Measurements from ENCODE around the gene PLIN4.

Gene PLIN4

DNA sequence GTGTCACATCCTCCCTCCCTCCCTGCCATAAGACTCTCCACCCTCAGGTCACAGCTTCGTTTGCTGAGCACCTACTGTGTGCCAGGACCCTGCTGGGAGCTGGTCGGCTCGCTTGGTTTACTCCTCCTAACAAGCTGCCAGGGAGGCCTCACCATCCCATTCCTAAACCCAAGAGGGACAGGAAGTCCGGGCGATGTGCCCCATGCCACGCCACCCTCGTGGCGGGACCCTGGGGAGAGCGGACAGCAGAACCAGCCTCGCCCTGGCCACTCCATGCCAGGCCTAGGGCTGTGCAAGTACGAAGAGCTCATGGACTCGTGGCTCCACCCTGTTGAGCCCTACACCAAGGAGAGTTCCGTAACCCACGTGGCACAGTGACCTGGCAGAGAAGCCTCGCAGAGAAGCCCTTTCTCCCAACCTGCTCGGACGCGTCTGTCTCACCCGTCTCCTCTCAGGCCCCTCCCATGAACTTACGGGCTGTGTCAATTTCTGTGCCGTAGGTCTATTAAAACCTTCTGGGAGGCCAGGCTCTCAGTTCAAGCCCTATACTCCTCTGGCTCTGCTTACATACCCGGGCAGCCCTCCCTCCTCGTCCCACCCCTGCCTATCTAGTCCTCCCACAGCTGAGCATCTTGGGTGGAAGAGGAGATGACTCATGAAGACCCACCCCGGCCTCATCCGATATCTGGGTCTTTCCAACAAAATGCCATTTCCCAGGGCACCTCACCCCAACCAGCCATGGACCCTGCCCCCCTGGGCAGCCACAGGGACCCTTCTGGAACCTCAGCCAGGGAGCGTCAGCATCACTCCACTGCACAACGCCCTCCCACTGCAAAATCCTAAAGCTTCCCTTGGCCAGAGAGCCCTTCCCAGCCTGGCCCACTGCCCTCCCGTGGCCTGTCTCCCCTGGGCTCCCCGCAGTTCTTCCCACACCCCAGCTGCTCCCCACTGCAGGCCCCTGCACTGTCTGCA is 63.3 kb downstream of the PLIN4 start:
- DNase-seq = no peak

DNA sequence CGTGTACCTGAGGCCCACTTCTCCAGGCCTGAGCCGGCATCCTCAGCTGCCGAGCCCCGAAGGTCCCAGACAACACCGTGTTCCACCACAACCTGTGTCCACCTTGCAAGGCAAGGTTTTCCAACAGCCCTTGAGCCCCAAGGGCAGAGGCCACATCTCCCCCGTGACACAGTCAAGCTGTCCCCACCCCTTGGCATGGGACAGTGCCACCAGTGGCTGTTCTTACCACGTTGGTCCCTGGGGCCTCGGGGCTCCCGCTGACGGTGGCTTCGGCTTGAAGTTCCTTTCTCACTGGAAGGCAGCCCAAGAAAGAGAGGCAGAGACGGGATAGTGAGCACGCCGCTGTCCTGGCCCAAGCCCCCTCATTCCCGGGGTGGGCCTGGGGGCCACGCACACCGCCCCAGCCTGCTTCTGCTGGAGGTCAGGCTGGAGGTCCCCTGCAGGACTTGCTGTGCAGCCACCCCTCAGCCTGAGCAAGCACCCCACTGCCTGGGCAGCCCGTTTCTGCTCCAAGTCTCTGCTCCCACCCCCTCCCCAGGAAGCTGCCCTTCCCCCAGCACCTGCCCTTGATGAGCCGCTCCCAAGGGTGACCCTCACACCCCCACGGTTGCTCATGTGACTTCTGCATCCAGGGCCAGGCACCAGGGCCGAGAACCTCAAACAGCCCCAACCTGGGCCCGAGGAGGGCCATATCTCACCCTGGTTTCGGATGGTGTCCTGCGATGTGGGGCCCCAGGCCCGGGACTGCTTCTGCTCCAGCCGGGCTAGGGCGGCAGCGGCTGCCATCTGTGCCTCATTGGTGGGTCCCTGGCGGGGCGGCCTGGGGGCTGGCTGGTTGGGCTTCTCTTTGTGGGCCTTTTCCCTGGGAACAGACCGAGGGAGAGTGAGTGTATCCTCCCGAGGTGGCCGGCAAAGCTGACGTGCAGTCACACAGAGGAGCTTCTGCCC is 64.8 kb downstream of the PLIN4 start:
- DNase-seq = no peak

DNA sequence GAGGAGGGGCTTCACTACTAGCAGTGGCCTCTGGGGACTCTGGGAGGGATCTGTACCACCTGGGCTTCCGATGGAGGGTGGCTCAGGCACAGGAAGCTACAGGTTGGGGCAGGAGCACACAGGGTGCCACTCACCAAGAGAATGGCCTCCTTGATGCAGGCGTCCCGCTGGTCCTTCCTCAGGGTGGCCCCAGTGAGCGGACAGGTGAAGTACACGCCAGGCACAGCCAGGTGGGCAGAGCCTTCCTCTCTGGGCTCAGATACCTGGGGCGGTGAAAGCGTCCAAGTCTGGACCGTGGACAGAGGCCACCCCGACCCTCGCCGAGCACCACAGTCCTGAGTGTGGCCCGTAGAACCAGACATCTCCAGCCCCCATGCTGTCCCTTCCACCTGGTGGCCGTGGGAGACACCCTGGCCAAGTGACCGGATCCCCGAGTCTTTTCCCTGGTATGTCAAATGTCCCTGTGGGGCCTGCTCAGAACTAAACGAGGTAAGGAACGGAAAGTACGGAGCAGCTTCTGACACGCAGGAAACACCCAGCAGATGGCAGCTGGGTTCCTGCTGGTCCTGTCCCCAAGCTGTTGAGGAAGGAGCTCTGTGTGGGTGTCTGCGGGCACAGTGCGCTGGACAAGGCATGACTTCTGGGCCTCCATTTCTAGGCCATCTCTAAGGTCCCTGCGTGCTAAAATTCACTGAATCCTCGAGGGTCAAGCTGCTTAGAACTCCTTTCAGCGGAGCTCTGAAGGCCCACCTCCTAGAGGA is 65.9 kb downstream of the PLIN4 start:
- no peak for DNase-seq
